ENCODE measurements around the gene PHLDB3.
A peak's percentile ranks its signal among the peaks of the same experiment; 100 is the strongest.

The PHLDB3 gene

GRCh38 chr19:43467276-43467675 lies 37.3 kb downstream of the PHLDB3 start:
- H3K79me2 ChIP-seq = no peaks in the 10 kb centered on the region
- H2AFZ ChIP-seq = no peak overlapping the region
- no peaks in the 10 kb centered on the region for H3K27me3 ChIP-seq (ENCODE audit: control insufficient read depth, insufficient read depth, low read length)
- no peaks in the 10 kb centered on the region for H3K36me3 ChIP-seq (ENCODE audit: control insufficient read depth, insufficient read depth, low read length)
- no peaks in the 10 kb centered on the region for H3K4me1 ChIP-seq
- H3K9ac ChIP-seq = no peak overlapping the region
- no peak overlapping the region for H3K4me3 ChIP-seq (ENCODE audit: low read depth, low read length)
- H3K4me2 ChIP-seq (ENCODE audit: low read length) = no peak overlapping the region
- no peak overlapping the region for H3K27ac ChIP-seq
- TF ChIP-seq CTCF (IDR thresholded peaks at IDR 0.05) = no peak
- no peaks in the 10 kb centered on the region for H3K9me3 ChIP-seq (ENCODE audit: control insufficient read depth, low read length)

DNA sequence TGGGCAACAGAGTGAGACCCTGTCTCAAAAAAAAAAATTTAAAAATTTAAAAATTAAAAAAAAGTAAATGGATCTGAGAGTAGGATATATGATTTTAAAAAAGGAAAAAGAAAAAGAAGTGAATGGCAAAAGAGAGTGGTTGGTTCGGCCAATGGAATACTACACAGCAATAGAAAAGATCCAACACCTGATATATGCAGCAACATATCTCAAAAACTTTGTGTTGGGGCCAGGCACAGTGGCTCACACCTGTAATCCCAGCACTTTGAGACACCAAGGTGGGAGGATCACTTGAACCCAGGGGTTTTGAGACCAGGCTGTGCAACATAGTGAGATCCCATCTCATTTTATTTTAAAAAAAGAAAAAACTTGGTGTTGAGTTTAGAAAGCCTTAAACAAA lies 37.8 kb downstream of the PHLDB3 start:
- Histone ChIP-seq H3K4me3 (ENCODE audit: low read depth, low read length) (no peak overlapping the region), H3K4me2 (ENCODE audit: low read length) (no peak overlapping the region), H3K9ac (no peak overlapping the region), H2AFZ (no peak overlapping the region), H3K27ac (no peak overlapping the region), H3K36me3 (ENCODE audit: control insufficient read depth, insufficient read depth, low read length) (no peaks in the 10 kb centered on the region), H3K27me3 (ENCODE audit: control insufficient read depth, insufficient read depth, low read length) (no peaks in the 10 kb centered on the region), H3K79me2 (no peaks in the 10 kb centered on the region), H3K9me3 (ENCODE audit: control insufficient read depth, low read length) (no peaks in the 10 kb centered on the region), H3K4me1 (no peaks in the 10 kb centered on the region)
- TF ChIP-seq CTCF (IDR thresholded peaks at IDR 0.05) = no peak

DNA sequence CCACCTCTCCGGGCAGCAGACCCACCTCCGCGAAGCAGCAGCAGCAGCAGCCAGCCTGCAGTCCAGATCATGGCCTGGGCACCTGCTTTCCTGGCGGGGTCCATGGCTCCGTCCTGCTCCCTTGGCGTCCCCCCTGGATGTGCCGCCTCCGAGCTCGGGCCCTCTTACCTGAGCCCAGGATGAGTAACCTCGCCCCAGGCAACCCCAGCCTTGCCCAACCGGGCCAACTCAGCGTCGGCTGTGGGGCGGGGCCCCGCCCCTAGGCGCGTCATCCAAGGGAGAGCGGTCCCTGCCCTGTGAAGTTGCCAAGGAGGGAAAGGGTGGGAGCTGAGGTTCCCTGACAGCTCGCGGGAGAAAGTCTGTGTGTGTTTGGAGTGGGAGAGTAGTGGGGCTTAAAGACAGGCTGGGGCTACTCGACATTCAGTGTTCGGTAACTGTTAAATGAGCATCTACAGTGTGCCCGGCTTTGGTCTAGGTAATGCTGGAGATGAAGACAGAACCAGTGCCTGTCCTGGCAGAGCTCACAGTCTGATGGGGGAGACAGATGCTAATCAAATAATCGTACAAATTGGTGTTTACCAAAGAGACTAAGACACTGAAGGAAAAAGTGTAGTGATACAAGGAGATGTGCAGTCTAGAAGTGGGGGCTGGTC lies 39.0 kb downstream of the PHLDB3 start, which contains the start of gene LYPD3:
Gene LYPD3, minus strand, starts transcription at position 141 of the 653 bp plus-strand sequence. Its CDS starts 37 bp downstream, at position 104.
- H2AFZ ChIP-seq = peak within 1 kb of the TSS; percentile 93
- TF ChIP-seq CTCF (IDR thresholded peaks at IDR 0.05) = no peak
- no peaks in the 10 kb centered on the region for H3K27me3 ChIP-seq (ENCODE audit: control insufficient read depth, insufficient read depth, low read length)
- H3K9ac ChIP-seq = no peak within 1 kb of the TSS
- no peaks in the 10 kb centered on the region for H3K36me3 ChIP-seq (ENCODE audit: control insufficient read depth, insufficient read depth, low read length)
- H3K9me3 ChIP-seq (ENCODE audit: control insufficient read depth, low read length) = no peaks in the 10 kb centered on the region
- no peaks in the 10 kb centered on the region for H3K4me1 ChIP-seq
- H3K27ac ChIP-seq = no peak within 1 kb of the TSS
- no peak within 1 kb of the TSS for H3K4me3 ChIP-seq (ENCODE audit: low read depth, low read length)
- no peaks in the 10 kb centered on the region for H3K79me2 ChIP-seq
- H3K4me2 ChIP-seq (ENCODE audit: low read length) = peak within 1 kb of the TSS; percentile 93

DNA sequence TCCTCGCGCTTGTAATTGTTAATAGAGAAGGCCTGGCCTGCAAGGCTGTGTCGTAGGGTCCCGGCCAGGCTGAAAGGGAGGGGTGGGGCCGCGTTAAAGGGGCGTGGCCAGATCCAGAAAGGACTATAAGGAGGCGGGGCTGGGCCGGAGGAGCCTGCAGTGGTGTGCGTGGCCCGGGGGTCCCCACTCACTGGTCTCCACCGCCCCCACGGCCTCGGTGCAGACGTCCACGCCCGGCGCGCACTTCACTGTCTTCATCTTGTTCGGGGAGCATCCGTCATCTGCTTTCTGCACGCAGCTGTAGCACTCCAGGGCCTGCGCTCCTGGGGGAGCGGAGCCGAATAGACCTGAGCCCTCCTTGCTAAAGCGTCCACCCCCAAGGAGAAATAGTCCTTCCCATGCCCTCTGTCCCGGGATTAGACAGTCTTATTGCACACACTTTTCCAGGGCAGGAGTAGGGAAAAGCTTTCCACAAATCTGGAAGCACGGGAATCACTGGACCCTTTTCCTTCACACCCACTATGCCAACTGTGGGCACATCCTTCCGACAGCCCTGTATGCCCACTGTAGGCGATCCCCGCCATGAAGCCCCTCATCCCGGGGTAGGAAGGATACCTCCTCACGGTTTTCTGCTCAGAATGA lies 40.3 kb downstream of the PHLDB3 start:
- Histone ChIP-seq H3K9ac (no peak overlapping the region), H3K4me2 (ENCODE audit: low read length) (peak overlapping the region; percentile 93), H3K27ac (peak overlapping the region; percentile 61), H3K79me2 (no peaks in the 10 kb centered on the region), H3K4me3 (ENCODE audit: low read depth, low read length) (peak overlapping the region; percentile 77), H3K27me3 (ENCODE audit: control insufficient read depth, insufficient read depth, low read length) (no peaks in the 10 kb centered on the region), H3K36me3 (ENCODE audit: control insufficient read depth, insufficient read depth, low read length) (no peaks in the 10 kb centered on the region), H3K9me3 (ENCODE audit: control insufficient read depth, low read length) (no peaks in the 10 kb centered on the region), H2AFZ (peak overlapping the region; percentile 93), H3K4me1 (no peaks in the 10 kb centered on the region)
- no peak for TF ChIP-seq CTCF (IDR thresholded peaks at IDR 0.05)
